ENCODE measurements around the gene PLVAP.

GRCh38 chr19:17314007-17314593, 63.0 kb downstream of the PLVAP start:
- TF ChIP-seq CTCF (IDR thresholded peaks at IDR 0.05) (no peak), POLR2A (IDR thresholded peaks at IDR 0.05) (no peak)
